ENCODE data around the gene CXCL3. TPM values are rescaled to one million over a fixed set of nuclear protein-coding genes. Genes with fewer than 3 reads are reported as not detected.

Gene CXCL3
- total RNA-seq, 2 experiments from 2014 or later: 0.30 to 0.61 TPM

GRCh38 chr4:74062953-74063352 is 24.5 kb upstream of the CXCL3 start:
- H3K27me3 ChIP-seq (ENCODE audit: control insufficient read depth in 1 of 2, insufficient read depth in 2 of 2, low read length in 2 of 2): no peaks in the 10 kb centered on the region
- POLR2A ChIA-PET: no interaction called here
- H3K9me3 ChIP-seq (ENCODE audit: control insufficient read depth in 1 of 2, insufficient read depth in 1 of 2, low read length in 2 of 2): no peaks in the 10 kb centered on the region
- H3K4me3 ChIP-seq (ENCODE audit: low read length): no peak overlapping the region
- H3K27me3 Mint-ChIP-seq: no peaks in the 10 kb centered on the region
- H3K4me1 ChIP-seq (ENCODE audit: insufficient read depth, low read length): no peaks in the 10 kb centered on the region
- no peak for ATAC-seq (ENCODE audit: poor library complexity)
- no peaks in the 10 kb centered on the region for H3K36me3 ChIP-seq (ENCODE audit: insufficient read depth, low read length)
- no peaks in the 10 kb centered on the region for H3K9me3 Mint-ChIP-seq
- intact Hi-C loops (cut with DNase I, micrococcal nuclease): no loop called here
- H3K36me3 Mint-ChIP-seq (ENCODE audit: low read depth): no peaks in the 10 kb centered on the region
- CTCF ChIA-PET: no interaction called here
- TF ChIP-seq CTCF (IDR thresholded peaks at IDR 0.05): no peak
- no peaks in the 10 kb centered on the region for H3K4me1 Mint-ChIP-seq (ENCODE audit: low read depth)
- no peak for DNase-seq
- no peak overlapping the region for H3K4me3 Mint-ChIP-seq
- H3K27ac Mint-ChIP-seq: no peak overlapping the region
- H3K27ac ChIP-seq (ENCODE audit: low read depth in 1 of 2, low read length in 2 of 2): no peak overlapping the region

GRCh38 chr4:74061430-74061829 is 22.9 kb upstream of the CXCL3 start:
- no peak for TF ChIP-seq CTCF (IDR thresholded peaks at IDR 0.05)
- no peaks in the 10 kb centered on the region for H3K9me3 Mint-ChIP-seq
- ATAC-seq (ENCODE audit: poor library complexity): no peak
- H3K27me3 Mint-ChIP-seq: no peaks in the 10 kb centered on the region
- H3K4me1 Mint-ChIP-seq (ENCODE audit: low read depth): no peaks in the 10 kb centered on the region
- Histone ChIP-seq H3K4me1 (ENCODE audit: insufficient read depth, low read length) (no peaks in the 10 kb centered on the region), H3K27me3 (ENCODE audit: control insufficient read depth in 1 of 2, insufficient read depth in 2 of 2, low read length in 2 of 2) (no peaks in the 10 kb centered on the region), H3K36me3 (ENCODE audit: insufficient read depth, low read length) (no peaks in the 10 kb centered on the region), H3K9me3 (ENCODE audit: control insufficient read depth in 1 of 2, insufficient read depth in 1 of 2, low read length in 2 of 2) (no peaks in the 10 kb centered on the region), H3K27ac (ENCODE audit: low read depth in 1 of 2, low read length in 2 of 2) (no peak overlapping the region), H3K4me3 (ENCODE audit: low read length) (no peak overlapping the region)
- DNase-seq: no peak
- ChIA-PET CTCF (no interaction called here), POLR2A (no interaction called here)
- H3K4me3 Mint-ChIP-seq: no peak overlapping the region
- no peaks in the 10 kb centered on the region for H3K36me3 Mint-ChIP-seq (ENCODE audit: low read depth)
- no peak overlapping the region for H3K27ac Mint-ChIP-seq
- intact Hi-C loops (cut with DNase I, micrococcal nuclease): no loop called here

GRCh38 chr4:74059161-74059829 is 20.8 kb upstream of the CXCL3 start:
- no peak for TF ChIP-seq CTCF (IDR thresholded peaks at IDR 0.05)
- Histone ChIP-seq H3K9me3 (ENCODE audit: control insufficient read depth in 1 of 2, insufficient read depth in 1 of 2, low read length in 2 of 2) (no peaks in the 10 kb centered on the region), H3K27ac (ENCODE audit: low read depth in 1 of 2, low read length in 2 of 2) (no peak overlapping the region), H3K4me1 (ENCODE audit: insufficient read depth, low read length) (no peaks in the 10 kb centered on the region), H3K4me3 (ENCODE audit: low read length) (no peak overlapping the region), H3K36me3 (ENCODE audit: insufficient read depth, low read length) (no peaks in the 10 kb centered on the region), H3K27me3 (ENCODE audit: control insufficient read depth in 1 of 2, insufficient read depth in 2 of 2, low read length in 2 of 2) (no peaks in the 10 kb centered on the region)
- DNase-seq: no peak
- no peak overlapping the region for H3K27ac Mint-ChIP-seq
- intact Hi-C loops (cut with DNase I, micrococcal nuclease): no loop called here
- no peaks in the 10 kb centered on the region for H3K36me3 Mint-ChIP-seq (ENCODE audit: low read depth)
- ATAC-seq (ENCODE audit: poor library complexity): no peak
- H3K27me3 Mint-ChIP-seq: no peaks in the 10 kb centered on the region
- CTCF ChIA-PET: no interaction called here
- H3K9me3 Mint-ChIP-seq: no peaks in the 10 kb centered on the region
- H3K4me1 Mint-ChIP-seq (ENCODE audit: low read depth): no peaks in the 10 kb centered on the region
- no peak overlapping the region for H3K4me3 Mint-ChIP-seq
- POLR2A ChIA-PET: no interaction called here

Data from CD4-positive, alpha-beta T cell (primary cell).